Neural progenitor cell (in vitro differentiated cells): ENCODE measurements around the gene ADA. TPM values are rescaled to one million over a fixed set of nuclear protein-coding genes. Genes with fewer than 3 reads are reported as not detected.

Source experiments
- DNase-seq: peaks from one replicate; pipeline ENCODE4 v3.0.0-alpha.2; 2016; ENCODE audit warnings: low spot score
- H2AFZ ChIP-seq: fragments of 200-600 bp; sonication (generic); replicated peaks from 2 replicates; pipeline ENCODE4 v1.6.1; 2016; ENCODE audit warnings: antibody characterized with exemption
- H3F3A ChIP-seq: fragments of 200-600 bp; sonication (generic); 2 replicates; pipeline ENCODE4 v1.6.1; 2016; ENCODE audit warnings: antibody characterized with exemption, low read depth
- H3K27ac ChIP-seq: fragments of 200-600 bp; sonication (generic); 2 replicates; pipeline ENCODE4 v1.5.1; 2016; ENCODE audit warnings: mild to moderate bottlenecking
- H3K27me3 ChIP-seq: fragments of 200-600 bp; sonication (generic); 2 replicates; pipeline ENCODE4 v1.6.1; 2016; ENCODE audit warnings: mild to moderate bottlenecking, moderate library complexity
- H3K36me3 ChIP-seq: fragments of 200-600 bp; sonication (generic); 2 replicates; pipeline ENCODE4 v1.5.1; 2016
- H3K4me1 ChIP-seq: fragments of 200-600 bp; sonication (generic); 2 replicates; pipeline ENCODE4 v1.6.1; 2016; ENCODE audit warnings: mixed run types
- H3K4me2 ChIP-seq: fragments of 200-600 bp; sonication (generic); 2 replicates; pipeline ENCODE4 v1.6.1; 2016
- H3K4me3 ChIP-seq: fragments of 200-600 bp; sonication (generic); 2 replicates; pipeline ENCODE4 v1.5.1; 2016
- H3K79me2 ChIP-seq: fragments of 200-600 bp; sonication (generic); 2 replicates; pipeline ENCODE4 v1.6.1; 2016; ENCODE audit warnings: low read depth
- H3K9ac ChIP-seq: fragments of 200-600 bp; sonication (generic); 2 replicates; pipeline ENCODE4 v1.6.1; 2016
- H3K9me3 ChIP-seq: fragments of 200-600 bp; sonication (generic); 2 replicates; pipeline ENCODE4 v1.5.1; 2016; ENCODE audit warnings: low read depth
- H4K20me1 ChIP-seq: fragments of 200-600 bp; sonication (generic); 2 replicates; pipeline ENCODE4 v1.6.1; 2016; ENCODE audit warnings: low read depth
- H3K27ac Mint-ChIP-seq: 3 replicates; pipeline ENCODE4 v1.8.0; 2021; ENCODE audit warnings: mixed read lengths
- H3K27me3 Mint-ChIP-seq: 2 replicates; pipeline ENCODE4 v1.8.0; 2022; ENCODE audit warnings: low read depth, mild to moderate bottlenecking, inconsistent platforms, moderate library complexity, mixed read lengths; ENCODE audit not compliant: insufficient read depth
- H3K36me3 Mint-ChIP-seq: 3 replicates; pipeline ENCODE4 v1.8.0; 2021; ENCODE audit warnings: mixed read lengths
- H3K4me1 Mint-ChIP-seq: 3 replicates; pipeline ENCODE4 v1.8.0; 2021; ENCODE audit warnings: mixed read lengths
- H3K4me3 Mint-ChIP-seq: 3 replicates; pipeline ENCODE4 v1.8.0; 2021; ENCODE audit warnings: mild to moderate bottlenecking, moderate library complexity, mixed read lengths
- H3K9me3 Mint-ChIP-seq: 3 replicates; pipeline ENCODE4 v1.8.0; 2020; ENCODE audit warnings: mixed read lengths
- EZH2 ChIP-seq: fragments of 200-600 bp; sonication (generic); IDR thresholded peaks from 2 replicates; pipeline ENCODE4 v1.6.1; 2017; ENCODE audit warnings: antibody characterized with exemption, mild to moderate bottlenecking, moderate library complexity
- EZH2phosphoT487 ChIP-seq: fragments of 200-600 bp; sonication (generic); IDR thresholded peaks from 2 replicates; pipeline ENCODE4 v1.6.1; 2017; ENCODE audit warnings: antibody characterized with exemption
- total RNA-seq: library from RNA; depleted of rRNA; stranded (reverse); fragments of >200 nt; gene quantifications from 2 replicates; pipeline ENCODE4 v1.2.3, GENCODE V29; 2015; ENCODE audit warnings: low replicate concordance
- TF ChIP-seq, protein P1 (sequence below): fragments of 200-600 bp; sonication (generic); IDR thresholded peaks from 2 replicates; pipeline ENCODE4 v1.5.1; 2017; ENCODE audit warnings: antibody characterized with exemption, mild to moderate bottlenecking

The ADA gene
- total RNA-seq, 1 donor from 2014 or later = 29.7 TPM

DNA sequence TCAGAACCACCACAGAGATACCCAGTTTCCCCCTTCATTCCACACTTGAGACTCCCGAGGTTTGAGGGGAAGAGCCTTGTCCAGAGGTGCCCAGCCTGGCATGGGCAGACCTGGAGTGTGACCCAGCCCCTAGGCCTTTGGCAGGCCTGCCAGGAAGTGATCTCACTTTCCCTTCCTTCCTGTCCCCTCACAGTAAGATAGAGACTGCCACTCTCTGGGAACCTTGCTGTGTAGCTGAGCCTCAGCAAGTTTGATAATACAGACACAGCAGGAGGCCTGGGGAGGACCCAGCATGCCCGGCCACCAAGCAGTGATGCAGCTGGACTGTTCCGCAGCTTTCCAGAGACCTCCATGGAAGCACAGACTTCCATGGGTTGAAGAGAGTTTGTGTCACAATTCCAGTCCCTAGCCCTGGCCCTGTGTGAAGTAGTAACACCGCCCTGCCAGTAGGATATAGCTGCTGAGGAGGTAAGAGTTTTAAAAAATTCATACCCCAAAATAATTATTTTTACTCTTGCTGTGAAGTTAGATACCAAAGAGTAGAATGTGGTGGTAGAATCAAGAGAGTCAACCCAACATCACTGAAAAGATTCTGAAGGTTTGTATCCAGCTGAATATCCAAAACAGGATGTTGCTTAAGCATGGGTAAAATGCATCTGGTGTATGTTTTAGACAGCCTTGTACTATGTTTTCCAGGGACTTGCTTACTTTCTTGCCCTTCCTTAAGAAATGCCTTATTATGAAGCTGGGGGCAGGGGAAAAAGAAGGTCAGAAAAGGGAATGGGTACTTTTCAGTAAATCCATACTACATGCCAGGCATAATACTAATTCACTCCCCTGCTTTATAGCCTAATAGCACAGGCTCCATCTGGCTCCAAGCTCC is 52.8 kb downstream of the ADA start:
- H3K9me3 ChIP-seq = no peaks in the 10 kb centered on the region
- TF ChIP-seq EZH2 = no peak
- TF ChIP-seq, protein P1, sequence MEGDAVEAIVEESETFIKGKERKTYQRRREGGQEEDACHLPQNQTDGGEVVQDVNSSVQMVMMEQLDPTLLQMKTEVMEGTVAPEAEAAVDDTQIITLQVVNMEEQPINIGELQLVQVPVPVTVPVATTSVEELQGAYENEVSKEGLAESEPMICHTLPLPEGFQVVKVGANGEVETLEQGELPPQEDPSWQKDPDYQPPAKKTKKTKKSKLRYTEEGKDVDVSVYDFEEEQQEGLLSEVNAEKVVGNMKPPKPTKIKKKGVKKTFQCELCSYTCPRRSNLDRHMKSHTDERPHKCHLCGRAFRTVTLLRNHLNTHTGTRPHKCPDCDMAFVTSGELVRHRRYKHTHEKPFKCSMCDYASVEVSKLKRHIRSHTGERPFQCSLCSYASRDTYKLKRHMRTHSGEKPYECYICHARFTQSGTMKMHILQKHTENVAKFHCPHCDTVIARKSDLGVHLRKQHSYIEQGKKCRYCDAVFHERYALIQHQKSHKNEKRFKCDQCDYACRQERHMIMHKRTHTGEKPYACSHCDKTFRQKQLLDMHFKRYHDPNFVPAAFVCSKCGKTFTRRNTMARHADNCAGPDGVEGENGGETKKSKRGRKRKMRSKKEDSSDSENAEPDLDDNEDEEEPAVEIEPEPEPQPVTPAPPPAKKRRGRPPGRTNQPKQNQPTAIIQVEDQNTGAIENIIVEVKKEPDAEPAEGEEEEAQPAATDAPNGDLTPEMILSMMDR = peak; percentile 33
- no peaks in the 10 kb centered on the region for H3K79me2 ChIP-seq
- H3K36me3 ChIP-seq = no peaks in the 10 kb centered on the region
- H3K36me3 Mint-ChIP-seq = no peaks in the 10 kb centered on the region
- H3K9me3 Mint-ChIP-seq = no peaks in the 10 kb centered on the region
- peak; percentile 34 for DNase-seq
- H3K4me1 Mint-ChIP-seq = peaks cover 25% of the 10 kb centered on the region
- no peaks in the 10 kb centered on the region for H3F3A ChIP-seq
- H3K4me3 Mint-ChIP-seq = no peak overlapping the region
- peaks cover 3% of the 10 kb centered on the region for H4K20me1 ChIP-seq
- H3K4me1 ChIP-seq = peaks cover 6% of the 10 kb centered on the region
- H3K27ac Mint-ChIP-seq = no peak overlapping the region
- H3K27ac ChIP-seq = no peak overlapping the region
- H3K4me2 ChIP-seq = no peak overlapping the region
- H3K9ac ChIP-seq = no peak overlapping the region
- H2AFZ ChIP-seq = no peak overlapping the region
- peaks cover 6% of the 10 kb centered on the region for H3K27me3 Mint-ChIP-seq
- no peaks in the 10 kb centered on the region for H3K27me3 ChIP-seq
- no peak overlapping the region for H3K4me3 ChIP-seq

- peaks cover 6% of the 10 kb centered on the region for H3K4me1 ChIP-seq
- H3K4me1 Mint-ChIP-seq = peaks cover 25% of the 10 kb centered on the region
- no peak overlapping the region for H3K4me3 Mint-ChIP-seq
- peaks cover 6% of the 10 kb centered on the region for H3K27me3 Mint-ChIP-seq
- no peak overlapping the region for H3K4me2 ChIP-seq
- no peak overlapping the region for H3K4me3 ChIP-seq
- TF ChIP-seq, protein P1 = no peak
- TF ChIP-seq EZH2 (no peak), EZH2phosphoT487 (no peak)
- H2AFZ ChIP-seq = no peak overlapping the region
- H3K27me3 ChIP-seq = no peaks in the 10 kb centered on the region
- no peaks in the 10 kb centered on the region for H3K36me3 ChIP-seq
- peaks cover 3% of the 10 kb centered on the region for H4K20me1 ChIP-seq
- H3K27ac Mint-ChIP-seq = no peak overlapping the region
- no peaks in the 10 kb centered on the region for H3K9me3 ChIP-seq
- no peaks in the 10 kb centered on the region for H3K9me3 Mint-ChIP-seq
- no peaks in the 10 kb centered on the region for H3K79me2 ChIP-seq
- DNase-seq = no peak
- H3K36me3 Mint-ChIP-seq = no peaks in the 10 kb centered on the region
- no peaks in the 10 kb centered on the region for H3F3A ChIP-seq
- H3K9ac ChIP-seq = no peak overlapping the region
- no peak overlapping the region for H3K27ac ChIP-seq
These were observed 53.6 kb downstream of the ADA start for GRCh38 chr20:44597930-44598329.

DNA sequence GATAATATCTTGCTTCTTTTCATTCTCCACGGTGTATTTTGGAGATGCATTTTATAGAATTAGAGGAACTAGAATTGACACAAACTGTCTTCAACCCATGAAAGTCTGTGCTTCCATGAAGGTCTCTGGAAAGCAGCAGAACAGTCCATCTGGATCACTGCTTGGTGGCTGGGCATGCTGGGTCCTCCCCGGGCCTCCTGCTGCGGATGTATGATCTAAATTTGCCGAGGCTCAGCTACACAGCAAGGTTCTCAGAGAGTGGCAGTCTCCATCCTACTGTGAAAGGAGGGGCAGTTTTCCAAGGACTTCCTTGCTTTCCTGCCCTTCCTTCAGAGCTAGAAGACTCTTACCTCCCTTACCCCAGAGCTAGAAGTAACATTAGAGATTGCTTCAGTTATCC is 54.0 kb downstream of the ADA start:
- H3K27ac ChIP-seq = no peak overlapping the region
- TF ChIP-seq, protein P1 = no peak
- TF ChIP-seq EZH2 (no peak), EZH2phosphoT487 (no peak)
- no peaks in the 10 kb centered on the region for H3K9me3 ChIP-seq
- Mint-ChIP-seq H3K27ac (no peak overlapping the region), H3K36me3 (peaks cover 2% of the 10 kb centered on the region), H3K4me3 (no peak overlapping the region), H3K27me3 (peaks cover 6% of the 10 kb centered on the region), H3K4me1 (peaks cover 25% of the 10 kb centered on the region), H3K9me3 (no peaks in the 10 kb centered on the region)
- no peaks in the 10 kb centered on the region for H3F3A ChIP-seq
- H3K9ac ChIP-seq = no peak overlapping the region
- no peaks in the 10 kb centered on the region for H3K36me3 ChIP-seq
- peaks cover 3% of the 10 kb centered on the region for H4K20me1 ChIP-seq
- H2AFZ ChIP-seq = no peak overlapping the region
- no peak overlapping the region for H3K4me2 ChIP-seq
- H3K4me1 ChIP-seq = peaks cover 6% of the 10 kb centered on the region
- H3K27me3 ChIP-seq = no peaks in the 10 kb centered on the region
- H3K79me2 ChIP-seq = no peaks in the 10 kb centered on the region
- no peak for DNase-seq
- no peak overlapping the region for H3K4me3 ChIP-seq
